Progenitor cell of endocrine pancreas (in vitro differentiated cells): Measurements from ENCODE around the gene TMIGD3. TPM values are rescaled to one million over a fixed set of nuclear protein-coding genes. Genes with fewer than 3 reads are reported as not detected.

Source experiments
- DNase-seq: peaks from one replicate; pipeline ENCODE4 v3.0.0; 2021; ENCODE audit warnings: low spot score; ENCODE audit not compliant: unreplicated experiment
- H3K27ac Mint-ChIP-seq: 2 replicates; pipeline ENCODE4 v1.8.0; 2021; ENCODE audit warnings: mild to moderate bottlenecking, moderate library complexity, mixed read lengths
- H3K27me3 Mint-ChIP-seq: 2 replicates; pipeline ENCODE4 v1.8.0; 2021; ENCODE audit warnings: mixed read lengths
- H3K36me3 Mint-ChIP-seq: 2 replicates; pipeline ENCODE4 v1.8.0; 2022; ENCODE audit warnings: mixed read lengths; ENCODE audit not compliant: insufficient read depth
- H3K4me1 Mint-ChIP-seq: 2 replicates; pipeline ENCODE4 v1.8.0; 2021; ENCODE audit warnings: low read depth, mixed read lengths
- H3K4me3 Mint-ChIP-seq: 2 replicates; pipeline ENCODE4 v1.8.0; 2021; ENCODE audit warnings: low read depth, mild to moderate bottlenecking, moderate library complexity, mixed read lengths
- H3K9me3 Mint-ChIP-seq: 2 replicates; pipeline ENCODE4 v1.8.0; 2021; ENCODE audit warnings: low read depth, mixed read lengths
- total RNA-seq: library from RNA; stranded (reverse); gene quantifications from 2 replicates; pipeline ENCODE4 v1.2.1, GENCODE V29; 2021
- TF ChIP-seq, protein P1 (sequence below): fragments of 200-600 bp; sonication (generic); IDR thresholded peaks from one replicate; pipeline ENCODE4 v1.5.0; 2021; ENCODE audit warnings: antibody characterized with exemption, mild to moderate bottlenecking; ENCODE audit not compliant: unreplicated experiment

The TMIGD3 gene
- total RNA-seq, 1 donor from 2014 or later: not detected

DNA sequence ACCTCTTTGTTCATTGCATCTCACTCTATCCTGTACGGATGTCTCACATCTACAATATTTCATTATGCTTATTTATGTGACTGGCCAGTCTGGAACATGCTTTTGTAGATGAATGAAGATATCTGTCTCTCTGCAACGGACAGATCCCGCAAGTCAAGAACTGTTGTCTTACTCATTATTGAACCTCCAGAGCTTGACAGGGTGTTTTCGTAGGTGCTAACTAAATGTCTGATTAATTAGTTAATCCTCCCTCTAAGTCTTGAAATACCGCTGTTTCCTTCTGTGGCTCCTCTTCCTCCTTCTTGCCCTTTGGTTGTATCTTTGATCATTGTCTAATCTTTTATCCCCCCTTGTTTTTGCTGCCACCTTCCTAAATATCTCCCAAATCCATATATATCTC is 32.8 kb downstream of the TMIGD3 start:
- TF ChIP-seq, protein P1, sequence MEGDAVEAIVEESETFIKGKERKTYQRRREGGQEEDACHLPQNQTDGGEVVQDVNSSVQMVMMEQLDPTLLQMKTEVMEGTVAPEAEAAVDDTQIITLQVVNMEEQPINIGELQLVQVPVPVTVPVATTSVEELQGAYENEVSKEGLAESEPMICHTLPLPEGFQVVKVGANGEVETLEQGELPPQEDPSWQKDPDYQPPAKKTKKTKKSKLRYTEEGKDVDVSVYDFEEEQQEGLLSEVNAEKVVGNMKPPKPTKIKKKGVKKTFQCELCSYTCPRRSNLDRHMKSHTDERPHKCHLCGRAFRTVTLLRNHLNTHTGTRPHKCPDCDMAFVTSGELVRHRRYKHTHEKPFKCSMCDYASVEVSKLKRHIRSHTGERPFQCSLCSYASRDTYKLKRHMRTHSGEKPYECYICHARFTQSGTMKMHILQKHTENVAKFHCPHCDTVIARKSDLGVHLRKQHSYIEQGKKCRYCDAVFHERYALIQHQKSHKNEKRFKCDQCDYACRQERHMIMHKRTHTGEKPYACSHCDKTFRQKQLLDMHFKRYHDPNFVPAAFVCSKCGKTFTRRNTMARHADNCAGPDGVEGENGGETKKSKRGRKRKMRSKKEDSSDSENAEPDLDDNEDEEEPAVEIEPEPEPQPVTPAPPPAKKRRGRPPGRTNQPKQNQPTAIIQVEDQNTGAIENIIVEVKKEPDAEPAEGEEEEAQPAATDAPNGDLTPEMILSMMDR: no peak
- H3K36me3 Mint-ChIP-seq: peaks cover 4% of the 10 kb centered on the region
- no peak overlapping the region for H3K4me3 Mint-ChIP-seq
- no peak for DNase-seq
- H3K4me1 Mint-ChIP-seq: no peaks in the 10 kb centered on the region
- H3K27ac Mint-ChIP-seq: no peak overlapping the region
- no peaks in the 10 kb centered on the region for H3K9me3 Mint-ChIP-seq
- H3K27me3 Mint-ChIP-seq: no peaks in the 10 kb centered on the region

DNA sequence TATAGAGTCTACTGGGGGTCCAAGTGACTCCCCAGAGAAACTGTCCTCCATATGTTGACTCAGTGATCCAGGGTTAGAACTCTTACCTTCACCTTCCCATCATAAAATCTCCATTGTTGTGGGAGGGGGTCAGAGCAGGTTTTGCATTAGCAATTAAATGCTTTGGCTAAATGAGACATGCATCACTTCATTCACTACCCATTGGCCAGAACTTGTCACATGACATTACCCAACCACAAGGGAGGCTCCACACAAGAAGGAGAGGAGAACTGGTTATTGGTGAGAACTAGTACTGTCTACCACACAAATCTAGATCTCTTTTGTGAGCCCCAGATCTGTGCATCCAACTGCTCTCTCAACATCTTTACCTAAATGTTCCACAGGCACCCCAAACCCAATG is 33.9 kb downstream of the TMIGD3 start:
- H3K27me3 Mint-ChIP-seq: no peaks in the 10 kb centered on the region
- TF ChIP-seq, protein P1: no peak
- H3K27ac Mint-ChIP-seq: no peak overlapping the region
- no peaks in the 10 kb centered on the region for H3K4me1 Mint-ChIP-seq
- DNase-seq: no peak
- H3K4me3 Mint-ChIP-seq: no peak overlapping the region
- peaks cover 6% of the 10 kb centered on the region for H3K36me3 Mint-ChIP-seq
- no peaks in the 10 kb centered on the region for H3K9me3 Mint-ChIP-seq

DNA sequence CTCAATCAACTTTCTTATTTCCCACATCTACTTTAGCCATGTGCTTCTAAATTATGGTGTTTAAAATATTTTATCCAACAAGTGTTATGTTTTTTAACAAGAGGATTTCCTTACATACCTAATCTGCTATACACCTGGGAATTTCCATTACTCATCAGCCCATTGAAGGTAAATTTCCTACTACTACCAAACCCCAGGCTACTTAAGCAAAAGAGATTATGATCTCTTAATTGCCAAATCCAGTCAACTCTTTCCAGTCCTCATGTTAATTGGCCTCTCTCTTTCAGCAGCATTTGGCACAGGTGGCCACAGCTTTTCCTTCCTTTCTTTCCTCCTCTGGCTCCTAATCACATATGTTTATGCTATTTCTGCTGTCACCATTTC is 34.7 kb downstream of the TMIGD3 start:
- DNase-seq: no peak

DNA sequence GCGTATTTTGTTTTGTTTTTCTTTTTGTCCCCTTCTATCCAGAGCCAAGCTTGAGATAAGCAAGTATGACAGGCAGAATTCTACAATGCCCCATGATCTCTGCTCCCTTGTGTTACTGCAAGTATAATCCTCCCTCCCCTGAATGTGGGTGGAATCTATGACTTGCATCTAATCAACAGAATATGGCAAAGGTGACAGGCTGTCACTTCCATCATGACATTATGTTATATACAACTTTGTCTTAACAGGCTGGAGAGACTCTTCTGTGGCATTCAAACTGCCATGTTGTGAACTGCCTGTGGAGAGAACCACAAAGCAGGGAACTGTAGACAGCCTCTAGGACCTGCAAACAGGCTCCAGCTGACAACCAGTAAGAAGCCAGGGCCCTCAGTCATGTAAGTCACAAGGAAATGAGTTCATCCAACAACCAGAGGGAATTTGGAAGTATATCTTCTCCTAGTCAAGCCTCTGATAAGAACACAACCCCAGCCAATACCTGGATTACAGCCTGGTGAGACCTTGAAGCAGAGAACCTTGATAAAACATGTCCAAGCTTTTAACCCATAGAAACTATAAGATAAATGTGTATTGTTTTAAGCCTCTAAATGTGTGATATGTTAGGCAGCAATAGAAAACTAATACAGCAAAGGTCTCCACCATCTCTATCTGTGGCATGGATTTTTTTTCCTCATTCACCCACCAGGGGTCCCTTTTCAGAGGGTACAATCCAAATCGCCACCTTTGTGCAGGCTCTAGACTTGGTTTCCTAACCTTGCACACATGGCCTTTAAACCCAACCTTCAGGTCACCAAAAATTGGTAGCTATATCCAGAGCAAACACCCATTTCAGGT is 35.3 kb downstream of the TMIGD3 start:
- TF ChIP-seq, protein P1: peak; percentile 18
- Mint-ChIP-seq H3K4me1 (peaks cover 4% of the 10 kb centered on the region), H3K27me3 (no peaks in the 10 kb centered on the region), H3K36me3 (peaks cover 7% of the 10 kb centered on the region), H3K27ac (no peak overlapping the region), H3K4me3 (no peak overlapping the region), H3K9me3 (no peaks in the 10 kb centered on the region)
- DNase-seq: no peak

More for the DNA sequence above, 34.7 kb downstream of the TMIGD3 start:
- Mint-ChIP-seq H3K9me3 (no peaks in the 10 kb centered on the region), H3K4me3 (no peak overlapping the region), H3K4me1 (peaks cover 2% of the 10 kb centered on the region), H3K27ac (no peak overlapping the region), H3K27me3 (no peaks in the 10 kb centered on the region), H3K36me3 (peaks cover 7% of the 10 kb centered on the region)
- TF ChIP-seq, protein P1: no peak

DNA sequence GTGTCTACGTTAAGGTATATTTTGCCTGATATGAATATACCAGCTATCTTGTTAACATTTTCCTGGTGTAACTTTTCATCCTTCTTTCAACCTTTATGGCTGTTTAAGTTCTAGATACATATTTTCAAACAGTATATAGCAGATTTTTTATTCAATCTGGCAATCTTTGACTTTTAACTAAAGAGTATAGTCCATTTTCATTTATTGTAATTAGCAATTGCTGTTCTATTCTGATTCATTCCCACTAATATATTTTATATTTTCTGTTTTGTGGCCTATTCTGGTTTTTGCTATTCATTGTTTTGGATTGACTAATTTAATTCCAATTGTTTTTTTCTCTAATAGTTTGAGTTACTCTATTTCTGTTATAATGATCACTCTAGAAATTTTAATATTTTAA is 37.0 kb downstream of the TMIGD3 start:
- Mint-ChIP-seq H3K27ac (no peak overlapping the region), H3K4me1 (peaks cover 4% of the 10 kb centered on the region), H3K4me3 (no peak overlapping the region), H3K27me3 (no peaks in the 10 kb centered on the region), H3K36me3 (peaks cover 3% of the 10 kb centered on the region), H3K9me3 (no peaks in the 10 kb centered on the region)
- TF ChIP-seq, protein P1: no peak
- no peak for DNase-seq
